Measurements from ENCODE around the gene ABHD3.

DNA sequence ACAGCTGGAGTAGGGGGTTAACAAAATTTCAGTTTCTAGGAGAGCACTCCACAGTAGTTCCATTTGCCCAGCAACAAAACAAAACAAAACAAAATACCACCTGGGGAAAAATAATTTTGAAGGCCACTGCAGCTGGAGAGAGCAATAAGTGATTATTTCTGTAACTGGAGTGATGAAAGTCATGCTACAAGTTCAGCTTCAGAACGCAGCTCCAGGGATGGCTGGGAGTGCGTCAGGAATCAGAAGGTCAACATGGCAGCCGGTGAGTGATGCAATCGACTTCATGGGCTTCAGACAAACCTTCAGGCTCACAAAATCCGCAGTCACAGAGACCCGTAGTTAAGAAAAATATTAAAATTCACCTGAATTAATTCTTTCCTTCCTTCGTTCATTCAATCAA, 41.0 kb downstream of the ABHD3 start:
- no peak for TF ChIP-seq POLR2AphosphoS5 (IDR thresholded peaks at IDR 0.05; ENCODE audit: borderline replicate concordance, low read depth, low read length)
- no peak for TF ChIP-seq EZH2 (IDR thresholded peaks at IDR 0.05)
- no peak for TF ChIP-seq FOXP2 (optimal IDR thresholded peaks at IDR 0.05; ENCODE audit: control extremely low read depth, extremely low read length, insufficient read depth)
